HepG2 (cell line): Measurements from ENCODE around the gene ANTKMT. TPM values are rescaled to one million over a fixed set of nuclear protein-coding genes. Genes with fewer than 3 reads are reported as not detected.
A peak's percentile ranks its signal among the peaks of the same experiment; 100 is the strongest.

ENCODE experiments used
- ARNTL ChIP-seq: sonication (generic); formaldehyde crosslinking; IDR thresholded peaks from 2 replicates; pipeline ENCODE4 v1.4.0; 2020; ENCODE audit warnings: mild to moderate bottlenecking, missing genetic modification reagents
- HNF4A ChIP-seq: sonication (generic); formaldehyde crosslinking; IDR thresholded peaks from 2 replicates; pipeline ENCODE4 v1.4.0; 2020; ENCODE audit warnings: missing genetic modification reagents
- NAIF1 ChIP-seq: sonication (generic); formaldehyde crosslinking; IDR thresholded peaks from 2 replicates; pipeline ENCODE4 v1.5.0; 2020; ENCODE audit warnings: mild to moderate bottlenecking, missing genetic modification reagents, borderline replicate concordance
- NFE2L1 ChIP-seq: sonication (generic); formaldehyde crosslinking; IDR thresholded peaks from 2 replicates; pipeline ENCODE4 v1.4.0; 2020; ENCODE audit warnings: missing genetic modification reagents, mild to moderate bottlenecking, borderline replicate concordance
- NONO ChIP-seq, 2 experiments: fragments of 450-650 bp in 1 of 2; sonication (generic) in 1 of 2; formaldehyde crosslinking in 1 of 2; IDR thresholded peaks in 1 of 2; conservative IDR thresholded peaks in 1 of 2; 2 replicates each; pipeline versions ENCODE4 v1.6.1 to v1.8.0; 2017 to 2022; ENCODE audit warnings: mild to moderate bottlenecking in 1 of 2, missing genetic modification reagents in 1 of 2, moderate library complexity in 1 of 2
- ZNF138 ChIP-seq: sonication (generic); formaldehyde crosslinking; IDR thresholded peaks from 2 replicates; pipeline ENCODE4 v1.5.0; 2020; ENCODE audit warnings: mild to moderate bottlenecking, low read depth, missing genetic modification reagents
- ZNF451 ChIP-seq: sonication (generic); formaldehyde crosslinking; IDR thresholded peaks from 2 replicates; pipeline ENCODE4 v1.5.0; 2020; ENCODE audit warnings: mild to moderate bottlenecking, missing genetic modification reagents
- ZNF737 ChIP-seq: sonication (generic); formaldehyde crosslinking; IDR thresholded peaks from 2 replicates; pipeline ENCODE4 v1.5.0; 2020; ENCODE audit warnings: missing genetic modification reagents, mild to moderate bottlenecking, borderline replicate concordance
- ZNF75D ChIP-seq: sonication (generic); formaldehyde crosslinking; IDR thresholded peaks from 2 replicates; pipeline ENCODE4 v1.8.1; 2023; ENCODE audit warnings: missing genetic modification reagents, mild to moderate bottlenecking, borderline replicate concordance
- ZNF766 ChIP-seq: sonication (generic); formaldehyde crosslinking; IDR thresholded peaks from 2 replicates; pipeline ENCODE4 v1.5.0; 2020; ENCODE audit warnings: missing genetic modification reagents, borderline replicate concordance
- ZNF782 ChIP-seq: sonication (generic); formaldehyde crosslinking; IDR thresholded peaks from 2 replicates; pipeline ENCODE4 v1.4.0; 2020; ENCODE audit warnings: missing genetic modification reagents, mild to moderate bottlenecking, borderline replicate concordance
- ZNF788 ChIP-seq: sonication (generic); formaldehyde crosslinking; IDR thresholded peaks from 2 replicates; pipeline ENCODE4 v1.5.0; 2020; ENCODE audit warnings: mild to moderate bottlenecking, missing genetic modification reagents, borderline replicate concordance
- polyA plus RNA-seq, 8 experiments: library from polyadenylated mRNA; depleted of rRNA in 3 of 8; stranded (reverse) in 7 of 8; unstranded in 1 of 8; fragments of >200 nt; fragmentation: Illumina TruSeq in 4 of 8; extraction: Trizol in 4 of 8; gene quantifications; 2 replicates each; pipeline versions ENCODE4 v1.2.1 to v1.2.3, GENCODE V29; 2011 to 2016; ENCODE audit warnings: low read depth in 4 of 8, missing spikeins in 1 of 8, mixed read lengths in 1 of 8; ENCODE audit not compliant: insufficient read depth in 1 of 8
- total RNA-seq, 5 experiments: library from RNA; depleted of rRNA; stranded (reverse); fragments of >200 nt; fragmentation: Illumina TruSeq; extraction: Trizol; gene quantifications; 2 replicates each; pipeline ENCODE4 v1.2.3, GENCODE V29; 2016; ENCODE audit warnings: low read depth in 1 of 5
- TF ChIP-seq, protein P1 (sequence below): sonication (generic); formaldehyde crosslinking; IDR thresholded peaks from 2 replicates; pipeline ENCODE4 v1.8.0; 2022; ENCODE audit warnings: mild to moderate bottlenecking, missing genetic modification reagents, moderate library complexity
- TF ChIP-seq, protein P2 (sequence below): sonication (generic); formaldehyde crosslinking; conservative IDR thresholded peaks from 2 replicates; pipeline ENCODE4 v1.8.0; 2022; ENCODE audit warnings: mild to moderate bottlenecking, moderate library complexity, missing genetic modification reagents
- TF ChIP-seq, protein P3 (sequence below): sonication (generic); formaldehyde crosslinking; IDR thresholded peaks from 2 replicates; pipeline ENCODE4 v1.9.0; 2022; ENCODE audit warnings: missing genetic modification reagents, mild to moderate bottlenecking, borderline replicate concordance
- TF ChIP-seq, protein P4 (sequence below): IDR thresholded peaks from 2 replicates; pipeline ENCODE4 v1.6.1; 2016; ENCODE audit warnings: missing compliant biosample characterization, missing genetic modification reagents, borderline replicate concordance
- TF ChIP-seq, protein P5 (sequence below): sonication (generic); formaldehyde crosslinking; IDR thresholded peaks from 2 replicates; pipeline ENCODE4 v1.5.0; 2020; ENCODE audit warnings: mild to moderate bottlenecking, missing genetic modification reagents, borderline replicate concordance

The ANTKMT gene
- total and polyA plus RNA-seq, 2 of the 13 experiments (the other 11 are each of a cell fraction or from before 2014, with no cell fraction given) = 7.5 to 47.8 TPM

DNA sequence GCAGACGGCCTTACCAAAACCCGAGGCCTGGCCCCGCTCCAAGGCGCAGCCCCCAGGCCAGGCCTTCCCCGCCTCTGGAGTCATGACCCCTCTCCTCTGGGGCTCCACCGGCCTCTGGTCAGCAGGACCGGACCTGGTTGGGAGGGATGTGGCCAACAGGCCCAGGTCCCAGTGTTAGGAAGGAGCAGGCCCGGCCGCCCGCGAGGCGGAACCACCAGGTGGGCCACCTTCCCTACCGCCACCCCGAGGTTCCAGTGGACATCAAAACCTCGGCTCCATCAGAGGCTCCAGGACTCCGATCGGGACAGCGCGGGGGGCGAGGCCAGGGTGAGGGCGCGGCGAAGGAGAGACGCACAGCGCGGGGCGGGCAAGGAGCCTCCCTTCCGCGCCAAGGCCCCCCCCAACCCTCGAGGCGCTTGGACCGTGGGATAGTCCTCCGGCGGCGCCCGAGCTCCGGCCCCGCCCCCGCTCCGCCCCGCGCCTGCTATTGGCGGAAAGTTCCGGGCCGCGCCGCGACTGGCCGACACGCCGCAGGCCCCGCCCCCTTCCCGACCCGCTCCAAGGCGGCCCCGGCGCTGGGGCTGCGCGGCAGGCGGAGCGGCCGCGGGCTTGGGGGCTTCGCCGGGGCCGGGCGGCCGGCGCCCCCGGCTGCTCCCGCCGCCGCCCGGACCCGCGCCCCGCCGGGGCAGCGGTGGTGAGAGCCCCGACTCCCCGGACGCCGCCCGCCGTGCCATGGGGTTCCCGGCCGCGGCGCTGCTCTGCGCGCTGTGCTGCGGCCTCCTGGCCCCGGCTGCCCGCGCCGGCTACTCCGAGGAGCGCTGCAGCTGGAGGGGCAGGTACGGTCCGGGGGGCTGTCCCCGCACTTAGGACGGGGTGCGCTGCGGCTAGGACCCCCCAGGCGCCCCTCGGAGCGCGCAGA is 6.1 kb upstream of the ANTKMT start, which contains the start of gene METRN (continued):
- TF ChIP-seq, protein P1, sequence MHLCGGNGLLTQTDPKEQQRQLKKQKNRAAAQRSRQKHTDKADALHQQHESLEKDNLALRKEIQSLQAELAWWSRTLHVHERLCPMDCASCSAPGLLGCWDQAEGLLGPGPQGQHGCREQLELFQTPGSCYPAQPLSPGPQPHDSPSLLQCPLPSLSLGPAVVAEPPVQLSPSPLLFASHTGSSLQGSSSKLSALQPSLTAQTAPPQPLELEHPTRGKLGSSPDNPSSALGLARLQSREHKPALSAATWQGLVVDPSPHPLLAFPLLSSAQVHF (CRISPR knock-in tag) = no peak
- TF ChIP-seq, protein P2, sequence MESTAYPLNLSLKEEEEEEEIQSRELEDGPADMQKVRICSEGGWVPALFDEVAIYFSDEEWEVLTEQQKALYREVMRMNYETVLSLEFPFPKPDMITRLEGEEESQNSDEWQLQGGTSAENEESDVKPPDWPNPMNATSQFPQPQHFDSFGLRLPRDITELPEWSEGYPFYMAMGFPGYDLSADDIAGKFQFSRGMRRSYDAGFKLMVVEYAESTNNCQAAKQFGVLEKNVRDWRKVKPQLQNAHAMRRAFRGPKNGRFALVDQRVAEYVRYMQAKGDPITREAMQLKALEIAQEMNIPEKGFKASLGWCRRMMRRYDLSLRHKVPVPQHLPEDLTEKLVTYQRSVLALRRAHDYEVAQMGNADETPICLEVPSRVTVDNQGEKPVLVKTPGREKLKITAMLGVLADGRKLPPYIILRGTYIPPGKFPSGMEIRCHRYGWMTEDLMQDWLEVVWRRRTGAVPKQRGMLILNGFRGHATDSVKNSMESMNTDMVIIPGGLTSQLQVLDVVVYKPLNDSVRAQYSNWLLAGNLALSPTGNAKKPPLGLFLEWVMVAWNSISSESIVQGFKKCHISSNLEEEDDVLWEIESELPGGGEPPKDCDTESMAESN (CRISPR knock-in tag) = 0 out of 2 replicates have a peak, but pooled peaks have one; percentile 29
- TF ChIP-seq ZNF766 (CRISPR knock-in tag) (no peak), NAIF1 (no peak), ARNTL (no peak), ZNF451 (CRISPR knock-in tag) (no peak), NONO (IDR thresholded peaks at IDR 0.05) (no peak), NONO (CRISPR knock-in tag; conservative IDR thresholded peaks at IDR 0.05) (no peak), ZNF782 (CRISPR knock-in tag) (0 out of 2 replicates have a peak, but pooled peaks have one; percentile 37), HNF4A (CRISPR knock-in tag) (no peak), ZNF75D (CRISPR knock-in tag) (no peak), NFE2L1 (CRISPR knock-in tag) (no peak), ZNF788 (CRISPR knock-in tag) (no peak; the same call in 1 of the 2 replicates), ZNF737 (CRISPR knock-in tag) (no peak), ZNF138 (CRISPR knock-in tag) (no peak)
- TF ChIP-seq, protein P3, sequence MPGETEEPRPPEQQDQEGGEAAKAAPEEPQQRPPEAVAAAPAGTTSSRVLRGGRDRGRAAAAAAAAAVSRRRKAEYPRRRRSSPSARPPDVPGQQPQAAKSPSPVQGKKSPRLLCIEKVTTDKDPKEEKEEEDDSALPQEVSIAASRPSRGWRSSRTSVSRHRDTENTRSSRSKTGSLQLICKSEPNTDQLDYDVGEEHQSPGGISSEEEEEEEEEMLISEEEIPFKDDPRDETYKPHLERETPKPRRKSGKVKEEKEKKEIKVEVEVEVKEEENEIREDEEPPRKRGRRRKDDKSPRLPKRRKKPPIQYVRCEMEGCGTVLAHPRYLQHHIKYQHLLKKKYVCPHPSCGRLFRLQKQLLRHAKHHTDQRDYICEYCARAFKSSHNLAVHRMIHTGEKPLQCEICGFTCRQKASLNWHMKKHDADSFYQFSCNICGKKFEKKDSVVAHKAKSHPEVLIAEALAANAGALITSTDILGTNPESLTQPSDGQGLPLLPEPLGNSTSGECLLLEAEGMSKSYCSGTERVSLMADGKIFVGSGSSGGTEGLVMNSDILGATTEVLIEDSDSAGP (CRISPR knock-in tag) = peak; percentile 57; the same call in 1 of the 2 replicates
- TF ChIP-seq, protein P4, sequence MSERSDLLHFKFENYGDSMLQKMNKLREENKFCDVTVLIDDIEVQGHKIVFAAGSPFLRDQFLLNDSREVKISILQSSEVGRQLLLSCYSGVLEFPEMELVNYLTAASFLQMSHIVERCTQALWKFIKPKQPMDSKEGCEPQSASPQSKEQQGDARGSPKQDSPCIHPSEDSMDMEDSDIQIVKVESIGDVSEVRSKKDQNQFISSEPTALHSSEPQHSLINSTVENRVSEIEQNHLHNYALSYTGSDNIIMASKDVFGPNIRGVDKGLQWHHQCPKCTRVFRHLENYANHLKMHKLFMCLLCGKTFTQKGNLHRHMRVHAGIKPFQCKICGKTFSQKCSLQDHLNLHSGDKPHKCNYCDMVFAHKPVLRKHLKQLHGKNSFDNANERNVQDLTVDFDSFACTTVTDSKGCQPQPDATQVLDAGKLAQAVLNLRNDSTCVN (CRISPR knock-in tag) = 0 out of 2 replicates have a peak, but pooled peaks have one; percentile 29
- TF ChIP-seq, protein P5, sequence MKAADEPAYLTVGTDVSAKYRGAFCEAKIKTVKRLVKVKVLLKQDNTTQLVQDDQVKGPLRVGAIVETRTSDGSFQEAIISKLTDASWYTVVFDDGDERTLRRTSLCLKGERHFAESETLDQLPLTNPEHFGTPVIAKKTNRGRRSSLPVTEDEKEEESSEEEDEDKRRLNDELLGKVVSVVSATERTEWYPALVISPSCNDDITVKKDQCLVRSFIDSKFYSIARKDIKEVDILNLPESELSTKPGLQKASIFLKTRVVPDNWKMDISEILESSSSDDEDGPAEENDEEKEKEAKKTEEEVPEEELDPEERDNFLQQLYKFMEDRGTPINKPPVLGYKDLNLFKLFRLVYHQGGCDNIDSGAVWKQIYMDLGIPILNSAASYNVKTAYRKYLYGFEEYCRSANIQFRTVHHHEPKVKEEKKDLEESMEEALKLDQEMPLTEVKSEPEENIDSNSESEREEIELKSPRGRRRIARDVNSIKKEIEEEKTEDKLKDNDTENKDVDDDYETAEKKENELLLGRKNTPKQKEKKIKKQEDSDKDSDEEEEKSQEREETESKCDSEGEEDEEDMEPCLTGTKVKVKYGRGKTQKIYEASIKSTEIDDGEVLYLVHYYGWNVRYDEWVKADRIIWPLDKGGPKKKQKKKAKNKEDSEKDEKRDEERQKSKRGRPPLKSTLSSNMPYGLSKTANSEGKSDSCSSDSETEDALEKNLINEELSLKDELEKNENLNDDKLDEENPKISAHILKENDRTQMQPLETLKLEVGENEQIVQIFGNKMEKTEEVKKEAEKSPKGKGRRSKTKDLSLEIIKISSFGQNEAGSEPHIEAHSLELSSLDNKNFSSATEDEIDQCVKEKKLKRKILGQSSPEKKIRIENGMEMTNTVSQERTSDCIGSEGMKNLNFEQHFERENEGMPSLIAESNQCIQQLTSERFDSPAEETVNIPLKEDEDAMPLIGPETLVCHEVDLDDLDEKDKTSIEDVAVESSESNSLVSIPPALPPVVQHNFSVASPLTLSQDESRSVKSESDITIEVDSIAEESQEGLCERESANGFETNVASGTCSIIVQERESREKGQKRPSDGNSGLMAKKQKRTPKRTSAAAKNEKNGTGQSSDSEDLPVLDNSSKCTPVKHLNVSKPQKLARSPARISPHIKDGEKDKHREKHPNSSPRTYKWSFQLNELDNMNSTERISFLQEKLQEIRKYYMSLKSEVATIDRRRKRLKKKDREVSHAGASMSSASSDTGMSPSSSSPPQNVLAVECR (CRISPR knock-in tag) = peak; percentile 44
